Neural cell (in vitro differentiated cells): ENCODE results near the gene DEPDC1. TPM values are rescaled to one million over a fixed set of nuclear protein-coding genes. Genes with fewer than 3 reads are reported as not detected.
A peak's percentile ranks its signal among the peaks of the same experiment; 100 is the strongest.

ENCODE experiments used
- H2AFZ ChIP-seq: fragments of 200-600, 300-800 bp; sonication (generic), shearing (Covaris generic); 2 replicates; pipeline ENCODE4 v1.6.0; 2014; ENCODE audit warnings: low read depth, mild to moderate bottlenecking, antibody characterized with exemption, low read length, moderate library complexity
- H3F3A ChIP-seq: fragments of 200-600 bp; shearing (Covaris generic); 2 replicates; pipeline ENCODE4 v1.6.1; 2016; ENCODE audit warnings: mild to moderate bottlenecking, moderate library complexity, mixed read lengths, antibody characterized with exemption, low read length; ENCODE audit not compliant: insufficient read depth, poor library complexity, severe bottlenecking
- H3K27ac ChIP-seq: fragments of 200-600, 300-800 bp; sonication (generic), shearing (Covaris generic); 2 replicates; pipeline ENCODE4 v1.5.1; 2014; ENCODE audit warnings: mild to moderate bottlenecking, low read length, moderate library complexity
- H3K27me3 ChIP-seq: fragments of 300-800, 200-600 bp; sonication (generic), shearing (Covaris generic); 2 replicates; pipeline ENCODE4 v1.6.0; 2014; ENCODE audit warnings: mild to moderate bottlenecking, low read depth, low read length, moderate library complexity; ENCODE audit not compliant: insufficient read depth
- H3K36me3 ChIP-seq: fragments of 300-800, 200-600 bp; sonication (generic), shearing (Covaris generic); 2 replicates; pipeline ENCODE4 v1.5.1; 2014; ENCODE audit warnings: mild to moderate bottlenecking, antibody characterized with exemption, low read length, moderate library complexity; ENCODE audit not compliant: insufficient read depth
- H3K4me2 ChIP-seq: fragments of 300-800, 200-600 bp; sonication (generic), shearing (Covaris generic); 2 replicates; pipeline ENCODE4 v1.6.0; 2014; ENCODE audit warnings: mild to moderate bottlenecking, low read length
- H3K4me3 ChIP-seq: fragments of 300-800, 200-600 bp; sonication (generic), shearing (Covaris generic); 2 replicates; pipeline ENCODE4 v1.5.1; 2014; ENCODE audit warnings: mild to moderate bottlenecking, low read length, moderate library complexity
- H3K79me2 ChIP-seq: fragments of 200-600 bp; shearing (Covaris generic); replicated peaks from 2 replicates; pipeline ENCODE4 v1.6.0; 2014; ENCODE audit warnings: mild to moderate bottlenecking, low read length, moderate library complexity; ENCODE audit not compliant: insufficient read depth
- H3K9ac ChIP-seq: fragments of 300-800, 200-600 bp; sonication (generic), shearing (Covaris generic); 2 replicates; pipeline ENCODE4 v1.6.1; 2016; ENCODE audit warnings: mild to moderate bottlenecking, low read length, mixed read lengths
- H3K9me2 ChIP-seq: fragments of 200-600 bp; shearing (Covaris generic); 2 replicates; pipeline ENCODE4 v1.6.1; 2016; ENCODE audit warnings: mild to moderate bottlenecking, low read length, mixed read lengths; ENCODE audit not compliant: insufficient read depth
- H3K9me3 ChIP-seq: fragments of 200-600, 300-800 bp; sonication (generic), shearing (Covaris generic); 2 replicates; pipeline ENCODE4 v1.6.1; 2016; ENCODE audit warnings: mild to moderate bottlenecking, mixed run types, low read length, moderate library complexity, mixed read lengths
- H4K20me1 ChIP-seq: fragments of 200-600 bp; shearing (Covaris generic); 2 replicates; pipeline ENCODE4 v1.6.1; 2016; ENCODE audit warnings: mild to moderate bottlenecking, mixed run types; ENCODE audit not compliant: insufficient read depth
- CTCF ChIP-seq: fragments of 450-650 bp; IDR thresholded peaks from 2 replicates; pipeline ENCODE4 v1.5.1; 2014; ENCODE audit warnings: antibody characterized with exemption, mild to moderate bottlenecking, moderate library complexity; ENCODE audit not compliant: poor library complexity, severe bottlenecking
- EP300 ChIP-seq: fragments of 450-650 bp; conservative IDR thresholded peaks from 2 replicates; pipeline ENCODE4 v1.6.1; 2014; ENCODE audit warnings: antibody characterized with exemption, mild to moderate bottlenecking, moderate library complexity; ENCODE audit not compliant: poor library complexity, severe bottlenecking
- EZH2 ChIP-seq: fragments of 200-600, 300-800 bp; shearing (Covaris generic), sonication (generic); IDR thresholded peaks from 2 replicates; pipeline ENCODE4 v1.6.1; 2014; ENCODE audit warnings: antibody characterized with exemption, low read length, borderline replicate concordance, mild to moderate bottlenecking; ENCODE audit not compliant: insufficient read depth, poor library complexity, severe bottlenecking
- MXI1 ChIP-seq: fragments of 450-650 bp; conservative IDR thresholded peaks from 2 replicates; pipeline ENCODE4 v1.6.1; 2014; ENCODE audit warnings: antibody characterized with exemption, mild to moderate bottlenecking; ENCODE audit not compliant: poor library complexity, severe bottlenecking
- POLR2AphosphoS5 ChIP-seq: IDR thresholded peaks from 2 replicates; pipeline ENCODE4 v1.6.1; 2012
- RAD21 ChIP-seq: fragments of 450-650 bp; conservative IDR thresholded peaks from 2 replicates; pipeline ENCODE4 v1.6.1; 2014; ENCODE audit warnings: antibody characterized with exemption, mild to moderate bottlenecking, moderate library complexity
- REST ChIP-seq: IDR thresholded peaks from 2 replicates; pipeline ENCODE4 v1.6.1; 2012; ENCODE audit warnings: borderline replicate concordance
- SMC3 ChIP-seq: fragments of 450-650 bp; conservative IDR thresholded peaks from 2 replicates; pipeline ENCODE4 v1.6.1; 2014; ENCODE audit warnings: antibody characterized with exemption, mild to moderate bottlenecking, moderate library complexity; ENCODE audit not compliant: poor library complexity
- TAF1 ChIP-seq: IDR thresholded peaks from 2 replicates; pipeline ENCODE4 v1.6.1; 2012; ENCODE audit warnings: low read depth
- polyA plus RNA-seq: library from polyadenylated mRNA; depleted of rRNA; stranded (reverse); fragments of >200 nt; gene quantifications from 2 replicates; pipeline ENCODE4 v1.2.3, GENCODE V29; 2014

DEPDC1 gene
- polyA plus RNA-seq, 1 donor from 2014 or later, result 0.84 TPM

- Histone ChIP-seq H3F3A (no peaks in the 10 kb centered on the region), H3K27me3 (no peaks in the 10 kb centered on the region), H2AFZ (no peak overlapping the region), H3K79me2 (no peaks in the 10 kb centered on the region), H3K4me3 (no peak overlapping the region), H3K4me2 (no peak overlapping the region), H3K9ac (no peak overlapping the region), H3K9me3 (no peaks in the 10 kb centered on the region), H3K27ac (peak overlapping the region; percentile 34), H4K20me1 (no peaks in the 10 kb centered on the region), H3K36me3 (no peaks in the 10 kb centered on the region), H3K9me2 (no peaks in the 10 kb centered on the region)
- TF ChIP-seq TAF1, result no peak
- TF ChIP-seq POLR2AphosphoS5, result peak; percentile 47
- no peak for TF ChIP-seq SMC3
- peak; percentile 64 for TF ChIP-seq EP300
- TF ChIP-seq RAD21, result no peak
- TF ChIP-seq MXI1, result no peak
- no peak for TF ChIP-seq CTCF
- no peak for TF ChIP-seq EZH2
- peak; percentile 94 for TF ChIP-seq REST
Observed at GRCh38 chr1:68485431-68486022, 11.4 kb downstream of the DEPDC1 start.

- Histone ChIP-seq H3F3A (no peaks in the 10 kb centered on the region), H3K36me3 (no peaks in the 10 kb centered on the region)
- TF ChIP-seq EP300 (no peak), POLR2AphosphoS5 (no peak), CTCF (no peak), TAF1 (no peak), MXI1 (no peak), REST (no peak), RAD21 (no peak), SMC3 (no peak), EZH2 (no peak)
Observed at GRCh38 chr1:68484618-68485017, 12.3 kb downstream of the DEPDC1 start.

More at GRCh38 chr1:68484618-68485017, 12.3 kb downstream of the DEPDC1 start:
- H3K4me2 ChIP-seq, result no peak overlapping the region
- H3K9me2 ChIP-seq, result no peaks in the 10 kb centered on the region
- no peaks in the 10 kb centered on the region for H4K20me1 ChIP-seq
- H3K27me3 ChIP-seq, result no peaks in the 10 kb centered on the region
- H3K9me3 ChIP-seq, result no peaks in the 10 kb centered on the region
- no peaks in the 10 kb centered on the region for H3K79me2 ChIP-seq
- no peak overlapping the region for H3K9ac ChIP-seq
- H3K4me3 ChIP-seq, result no peak overlapping the region
- H3K27ac ChIP-seq, result peak overlapping the region; percentile 34
- H2AFZ ChIP-seq, result no peak overlapping the region
